Measurements from ENCODE around the gene TUBB2B. TPM values are rescaled to one million over a fixed set of nuclear protein-coding genes. Genes with fewer than 3 reads are reported as not detected.

The TUBB2B gene
- total and polyA plus RNA-seq, 10 of the 15 experiments (the other 5 are each of a cell fraction or from before 2014, with no cell fraction given), result 2.6 to 75.2 (median 21.2) TPM

GRCh38 chr6:3260296-3260695, 32.8 kb upstream of the TUBB2B start:
- H3K4me2 ChIP-seq (ENCODE audit: control insufficient read depth, insufficient read depth), result peak overlapping the region; percentile 58
- ChIA-PET POLR2A (no interaction called here), SMC1A (ENCODE audit: uncharacterized antibody, unreplicated experiment) (interaction anchor here (1.0 to 1.6 kb wide), 7 partner anchors 25 to 717 kb away, joined by 3 to 8 read pairs (median 3); no protein-coding TSS in a partner anchor), CTCF (interaction anchor here (1.0 to 4.4 kb wide), 4 partner anchors 10 to 874 kb away, joined by 3 to 26 read pairs (median 4); no protein-coding TSS in a partner anchor), RAD21 (ENCODE audit: unreplicated experiment) (interaction anchor here (0.7 to 1.9 kb wide), 2 partner anchors 9 to 201 kb away, joined by 3 to 5 read pairs; no protein-coding TSS in a partner anchor)
- no TSS peak for BruUV-seq (replicated peaks)
- H3K36me3 ChIP-seq (ENCODE audit: control insufficient read depth in 2 of 2, insufficient read depth in 2 of 2, low read length in 1 of 2), result peaks cover 12 to 15% of the 10 kb centered on the region in 2 experiments
- peak overlapping the region; percentile 60 for H3K4me3 ChIP-seq
- H3K9me3 ChIP-seq (replicated peaks; ENCODE audit: control insufficient read depth, insufficient read depth, low read length), result no peaks in the 10 kb centered on the region; the same call in 2 of the 3 replicates
- H3K27ac ChIP-seq (ENCODE audit: control insufficient read depth, insufficient read depth), result no peak overlapping the region
- intact Hi-C loops (cut with micrococcal nuclease; ENCODE audit: unreplicated experiment), result no loop called here
- 70% methylated on average over 14 of the region's 14 CpGs for WGBS (ENCODE audit: insufficient coverage, insufficient replicate concordance, low lambda C conversion rate, missing lambda C conversion rate)
- no peak overlapping the region for H2AFZ ChIP-seq (ENCODE audit: control insufficient read depth, low read depth, low read length)
- peaks cover 51% of the 10 kb centered on the region for H3K79me2 ChIP-seq (ENCODE audit: control insufficient read depth, insufficient read depth, low read length)
- H4K20me1 ChIP-seq (ENCODE audit: control insufficient read depth, insufficient read depth), result no peaks in the 10 kb centered on the region
- no peak for FAIRE-seq
- in situ Hi-C loops (cut with MboI), result no loop called here
- H3K4me1 ChIP-seq (ENCODE audit: control insufficient read depth, insufficient read depth, low read length), result no peaks in the 10 kb centered on the region
- TF ChIP-seq MLLT1 (IDR thresholded peaks at IDR 0.05) (no peak), BHLHE40 (IDR thresholded peaks at IDR 0.05; ENCODE audit: borderline replicate concordance in 1 of 2, low read depth in 2 of 2, low read length in 1 of 2) (no peak), IKZF1 (conservative IDR thresholded peaks at IDR 0.05) (no peak), FOXK2 (IDR thresholded peaks at IDR 0.05) (no peak), EGR1 (IDR thresholded peaks at IDR 0.05; ENCODE audit: borderline replicate concordance in 1 of 2, low read depth in 2 of 2, low read length in 2 of 2) (no peak), E2F8 (IDR thresholded peaks at IDR 0.05; ENCODE audit: low read depth, partially characterized antibody) (no peak), USF1 (IDR thresholded peaks at IDR 0.05; ENCODE audit: borderline replicate concordance, extremely low read length, insufficient read depth, low read depth, low read length) (no peak), TARDBP (IDR thresholded peaks at IDR 0.05; ENCODE audit: borderline replicate concordance) (no peak), ELK1 (IDR thresholded peaks at IDR 0.05; ENCODE audit: low read depth, low read length) (no peak), ZNF622 (IDR thresholded peaks at IDR 0.05) (no peak)
- ATAC-seq, result no peak
- DNase-seq (ENCODE audit: low read depth, low spot score), result no peak
- no peak overlapping the region; the same call in 1 of the 2 replicates for H3K9ac ChIP-seq (ENCODE audit: control insufficient read depth, insufficient read depth, low read length)
- no peaks in the 10 kb centered on the region for H3K27me3 ChIP-seq (replicated peaks in 1 of 2; ENCODE audit: control insufficient read depth in 2 of 2, insufficient read depth in 2 of 2, low read length in 1 of 2)

Measured in GM12878 (cell line).